Upper lobe of right lung (tissue), 1 donor: ENCODE results near the gene PRR5L. TPM values are rescaled to one million over a fixed set of nuclear protein-coding genes. Genes with fewer than 3 reads are reported as not detected.

Experiments
- ATAC-seq: fragments of 200-7000 bp; cut with Tn5 transposase; one replicate; pipeline ENCODE4 v1.9.1; 2020; ENCODE audit warnings: mild to moderate bottlenecking, moderate library complexity
- DNase-seq: peaks from one replicate; pipeline ENCODE4 v3.0.0-alpha.2; 2020
- H3K27ac ChIP-seq: fragments of 200-600 bp; one replicate; pipeline ENCODE4 v1.8.0; 2022
- H3K27me3 ChIP-seq: fragments of 200-600 bp; one replicate; pipeline ENCODE4 v1.8.0; 2022; ENCODE audit warnings: mild to moderate bottlenecking
- H3K36me3 ChIP-seq: fragments of 200-600 bp; one replicate; pipeline ENCODE4 v1.8.0; 2022
- H3K4me1 ChIP-seq: fragments of 200-600 bp; one replicate; pipeline ENCODE4 v1.8.0; 2022
- H3K4me3 ChIP-seq: fragments of 200-600 bp; one replicate; pipeline ENCODE4 v1.8.0; 2022; ENCODE audit warnings: mild to moderate bottlenecking
- H3K9me3 ChIP-seq: fragments of 200-600 bp; one replicate; pipeline ENCODE4 v1.8.0; 2022
- CTCF ChIP-seq: fragments of 200-600 bp; IDR thresholded peaks from one replicate; pipeline ENCODE4 v1.8.0; 2022; ENCODE audit warnings: antibody characterized with exemption
- intact Hi-C: fragments of 100-400 bp; cut with DNase I; formaldehyde crosslinking; loops from one replicate; pipeline ENCODE4 v1.11.0; 2022
- total RNA-seq: library from RNA; stranded (reverse); fragmentation: NEBNext Ultra II Directional; extraction: Animal tissue kit (Norgen Biotek cat#: 25700); gene quantifications from one replicate; pipeline ENCODE4 v1.2.1, GENCODE V29; 2021
- donor health status: DM: no; HTN: yes; CAD: no; lungs with severe emphysema.

Gene PRR5L
- total RNA-seq, 1 donor from 2014 or later: 24.5 TPM

GRCh38 chr11:36346562-36347383 is 50.7 kb downstream of the PRR5L start:
- intact Hi-C loops: no loop called here
- TF ChIP-seq CTCF: no peak
- Histone ChIP-seq H3K27me3 (no peaks in the 10 kb centered on the region), H3K4me1 (no peaks in the 10 kb centered on the region), H3K36me3 (no peaks in the 10 kb centered on the region), H3K4me3 (no peak overlapping the region), H3K9me3 (no peaks in the 10 kb centered on the region), H3K27ac (no peak overlapping the region)
- DNase-seq (no peak), ATAC-seq (no peak)

DNA sequence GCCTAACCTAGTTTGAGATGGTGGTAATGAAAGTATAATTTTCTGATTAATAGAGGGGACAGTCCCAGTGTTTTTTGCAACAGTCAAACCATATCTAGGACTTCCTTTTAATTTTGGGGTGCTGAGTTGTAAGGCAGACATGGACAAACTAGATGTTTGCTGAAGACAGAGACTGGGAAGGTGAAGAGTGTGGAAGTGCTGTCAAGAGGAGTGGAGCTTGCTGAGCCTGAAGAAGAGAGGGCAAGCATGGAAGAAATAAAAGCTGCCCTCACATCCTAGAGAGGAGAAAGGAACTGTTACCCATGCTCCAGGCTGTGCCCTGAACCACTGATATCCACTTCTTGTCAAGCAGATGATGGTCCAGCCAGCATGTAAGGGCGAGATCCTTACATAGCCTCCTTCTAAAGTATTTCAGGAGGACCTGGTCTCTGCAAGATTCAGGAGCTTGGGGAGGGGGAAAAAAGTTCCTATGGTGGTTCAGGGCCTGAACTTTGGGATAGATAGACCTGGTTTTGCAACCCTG is 51.4 kb downstream of the PRR5L start:
- Histone ChIP-seq H3K4me1 (no peaks in the 10 kb centered on the region), H3K27ac (no peak overlapping the region), H3K27me3 (no peaks in the 10 kb centered on the region), H3K36me3 (no peaks in the 10 kb centered on the region), H3K9me3 (no peaks in the 10 kb centered on the region), H3K4me3 (no peak overlapping the region)
- DNase-seq: no peak
- no peak for ATAC-seq
- intact Hi-C loops: no loop called here
- TF ChIP-seq CTCF: no peak

DNA sequence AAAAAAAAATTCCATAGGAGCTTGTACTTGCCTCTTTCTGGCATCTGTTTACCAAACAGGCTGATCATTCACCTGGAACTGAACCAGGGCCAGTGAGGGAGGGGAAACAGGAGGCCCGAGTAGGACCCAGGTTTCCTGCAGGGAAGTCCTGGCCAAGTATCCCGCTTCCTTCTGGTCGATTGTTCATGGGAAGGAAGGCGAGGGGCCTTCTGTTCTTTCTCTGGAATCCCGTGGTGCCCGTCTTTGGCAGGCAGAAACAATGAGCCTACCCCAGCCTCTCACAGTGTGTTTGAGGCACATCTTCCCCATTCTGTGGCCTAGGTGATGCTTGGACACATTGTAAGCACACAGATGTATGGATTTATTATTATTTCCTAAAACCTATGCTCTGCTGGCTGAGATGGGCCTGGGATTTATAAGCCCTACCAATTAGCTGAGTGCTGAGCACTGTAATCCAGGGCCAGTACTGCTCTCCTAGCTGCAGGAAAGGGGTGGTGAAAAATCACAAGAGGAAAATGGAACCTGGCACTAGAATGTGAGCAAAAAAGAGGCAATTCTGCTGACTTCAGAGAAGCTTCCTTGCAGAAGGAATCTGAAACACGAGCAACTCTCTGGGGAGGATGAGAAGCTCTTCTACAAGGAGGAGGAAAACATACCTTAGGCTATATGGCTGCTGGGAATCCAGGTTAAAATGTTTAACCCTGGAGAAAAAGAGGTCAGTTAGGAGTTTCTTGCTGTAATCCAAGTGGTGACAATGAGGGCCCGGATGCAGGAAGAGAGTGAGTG is 53.5 kb downstream of the PRR5L start:
- no peak for ATAC-seq
- intact Hi-C loops: no loop called here

DNA sequence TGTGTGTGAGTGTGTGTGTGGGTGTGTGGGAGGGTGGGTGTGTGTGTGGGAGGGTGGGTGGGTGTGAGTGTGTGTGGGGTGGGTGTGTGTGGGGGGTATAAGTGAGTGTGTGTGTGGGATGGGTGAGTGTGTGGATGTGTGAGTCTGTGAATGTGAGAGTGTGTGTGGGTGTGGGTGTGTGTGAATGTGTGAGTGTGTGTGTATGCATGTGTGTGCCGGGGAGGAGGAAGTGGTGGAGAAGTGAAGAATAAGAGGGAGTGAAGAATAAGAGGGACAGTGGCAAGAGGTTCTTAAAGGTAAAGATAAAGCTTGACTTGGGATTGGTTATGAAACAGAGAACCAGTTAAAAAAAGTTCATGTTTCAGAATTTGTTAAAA is 54.0 kb downstream of the PRR5L start:
- intact Hi-C loops: no loop called here
- H3K4me3 ChIP-seq: no peak overlapping the region
- no peak for TF ChIP-seq CTCF
- no peaks in the 10 kb centered on the region for H3K36me3 ChIP-seq
- H3K9me3 ChIP-seq: no peaks in the 10 kb centered on the region
- no peaks in the 10 kb centered on the region for H3K27me3 ChIP-seq
- H3K4me1 ChIP-seq: no peaks in the 10 kb centered on the region
- H3K27ac ChIP-seq: no peak overlapping the region
- ATAC-seq: peak; percentile 41
- DNase-seq: no peak

More for the DNA sequence above, 53.5 kb downstream of the PRR5L start:
- no peaks in the 10 kb centered on the region for H3K27me3 ChIP-seq
- TF ChIP-seq CTCF: no peak
- H3K9me3 ChIP-seq: no peaks in the 10 kb centered on the region
- no peak for DNase-seq
- H3K27ac ChIP-seq: no peak overlapping the region
- H3K4me1 ChIP-seq: no peaks in the 10 kb centered on the region
- no peaks in the 10 kb centered on the region for H3K36me3 ChIP-seq
- H3K4me3 ChIP-seq: no peak overlapping the region

DNA sequence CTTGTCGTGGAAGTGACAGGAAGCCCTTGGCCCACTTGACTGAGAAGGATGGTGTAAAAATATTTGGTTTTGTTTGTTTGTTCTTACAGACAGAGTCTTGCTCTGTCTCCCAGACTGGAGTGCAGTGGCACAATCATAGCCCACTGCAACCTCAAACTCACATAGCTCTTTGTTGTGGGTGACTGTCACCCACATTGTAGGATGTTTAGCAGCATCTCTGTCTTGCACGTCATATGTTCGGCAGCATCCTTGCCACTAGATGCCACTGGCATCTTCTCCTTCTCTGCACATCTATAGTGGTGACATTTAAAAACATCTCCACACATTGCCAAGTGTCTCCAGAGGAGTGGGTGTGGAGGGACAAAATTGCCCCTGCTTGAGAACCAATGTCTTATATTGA is 56.8 kb downstream of the PRR5L start:
- DNase-seq (no peak), ATAC-seq (peak; percentile 28)
- no peak overlapping the region for H3K27ac ChIP-seq
- no peak for TF ChIP-seq CTCF
- no peaks in the 10 kb centered on the region for H3K36me3 ChIP-seq
- intact Hi-C loops: no loop called here
- no peaks in the 10 kb centered on the region for H3K27me3 ChIP-seq
- no peak overlapping the region for H3K4me3 ChIP-seq
- no peaks in the 10 kb centered on the region for H3K9me3 ChIP-seq
- H3K4me1 ChIP-seq: no peaks in the 10 kb centered on the region
